Muscle of leg (tissue), 11 donors: ENCODE results near the gene SPRED1. TPM values are rescaled to one million over a fixed set of nuclear protein-coding genes. Genes with fewer than 3 reads are reported as not detected.

Experiments used
- DNase-seq: peaks from one replicate; pipeline ENCODE4 v3.0.0; 2013
- H3K27ac ChIP-seq: one replicate; pipeline ENCODE4 v1.5.1; 2013; ENCODE audit warnings: mild to moderate bottlenecking, low read length, control low read depth
- H3K27me3 ChIP-seq: one replicate; pipeline ENCODE4 v1.6.1; 2013; ENCODE audit warnings: low read length; ENCODE audit not compliant: control insufficient read depth, insufficient read depth
- H3K36me3 ChIP-seq: one replicate; pipeline ENCODE4 v1.6.1; 2013; ENCODE audit warnings: low read length; ENCODE audit not compliant: control insufficient read depth, insufficient read depth
- H3K4me1 ChIP-seq: one replicate; pipeline ENCODE4 v1.6.1; 2013; ENCODE audit warnings: low read length; ENCODE audit not compliant: control insufficient read depth, insufficient read depth
- H3K4me3 ChIP-seq: one replicate; pipeline ENCODE4 v1.5.1; 2013; ENCODE audit warnings: low read length, control low read depth
- H3K9me3 ChIP-seq: replicated peaks from 2 replicates; pipeline ENCODE4 v1.6.1; 2013; ENCODE audit warnings: low read depth, low read length; ENCODE audit not compliant: control insufficient read depth
- WGBS: methylation state at CpG from one replicate; pipeline ENCODE4 v1.1.5; 2013; ENCODE audit warnings: missing lambda C conversion rate; ENCODE audit not compliant: insufficient coverage; 5-methylcytosine and 5-hydroxymethylcytosine counted together
- polyA plus RNA-seq, 8 donors: library from polyadenylated mRNA; unstranded; fragments of 120-200 nt; gene quantifications; one replicate each; pipeline versions ENCODE4 v1.2.1 to v1.2.3, GENCODE V29; 2013; ENCODE audit warnings: inconsistent platforms in 1 of 8, low replicate concordance in 1 of 8; ENCODE audit not compliant: insufficient read length in 8 of 8, insufficient read depth in 1 of 8
- total RNA-seq: library from RNA; stranded (reverse); fragments of 120-200 nt; gene quantifications from one replicate; pipeline ENCODE4 v1.2.4, GENCODE V29; 2013

Gene SPRED1
- total and polyA plus RNA-seq, 9 donors, result 21.4 to 50.5 (median 31.4) TPM

DNA sequence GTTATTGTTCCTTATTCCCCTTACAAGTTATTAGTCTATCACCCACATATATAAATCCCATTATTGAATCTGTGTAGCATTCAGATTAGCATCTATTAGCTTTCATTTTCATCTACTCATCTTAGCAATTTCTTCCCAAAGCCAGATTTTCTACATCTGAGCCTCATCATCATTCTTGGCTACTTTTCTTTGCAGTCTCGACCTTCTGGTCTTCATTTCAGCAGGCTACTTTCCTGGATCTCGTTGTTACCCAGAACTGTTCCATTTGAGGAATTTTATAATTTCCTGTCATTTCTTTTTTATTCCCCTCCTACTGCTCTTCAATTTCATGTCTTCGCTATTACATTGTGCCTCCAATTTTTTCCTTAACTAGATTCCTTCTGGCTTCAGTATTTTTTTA is 51.8 kb downstream of the SPRED1 start:
- Histone ChIP-seq H3K4me1 (no peaks in the 10 kb centered on the region), H3K27me3 (no peaks in the 10 kb centered on the region), H3K27ac (peak overlapping the region; percentile 57), H3K9me3 (no peaks in the 10 kb centered on the region), H3K36me3 (peaks cover 4% of the 10 kb centered on the region), H3K4me3 (no peak overlapping the region)
- 26% methylated on average over 2 of the region's 3 CpGs for WGBS
- peak; percentile 84 for DNase-seq

DNA sequence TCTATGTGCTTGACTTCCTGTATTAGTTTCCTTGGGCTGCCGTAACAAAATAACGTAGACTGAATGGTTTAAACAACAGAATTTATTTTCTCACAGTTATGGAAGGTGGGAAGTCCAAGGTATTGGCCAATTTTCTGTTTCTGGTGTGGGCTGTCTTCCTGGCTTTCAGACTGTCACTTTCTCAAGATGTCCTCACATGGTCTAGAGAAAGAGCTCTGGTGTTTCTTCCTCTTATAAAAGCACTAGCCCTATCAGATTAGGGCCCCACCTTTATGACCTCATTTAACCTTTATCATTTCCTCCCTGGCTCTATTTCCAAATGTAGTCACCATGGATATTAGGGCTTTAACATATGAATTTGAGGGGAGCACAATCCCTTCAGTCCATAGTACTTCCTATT is 54.6 kb downstream of the SPRED1 start:
- no peak overlapping the region for H3K27ac ChIP-seq

DNA sequence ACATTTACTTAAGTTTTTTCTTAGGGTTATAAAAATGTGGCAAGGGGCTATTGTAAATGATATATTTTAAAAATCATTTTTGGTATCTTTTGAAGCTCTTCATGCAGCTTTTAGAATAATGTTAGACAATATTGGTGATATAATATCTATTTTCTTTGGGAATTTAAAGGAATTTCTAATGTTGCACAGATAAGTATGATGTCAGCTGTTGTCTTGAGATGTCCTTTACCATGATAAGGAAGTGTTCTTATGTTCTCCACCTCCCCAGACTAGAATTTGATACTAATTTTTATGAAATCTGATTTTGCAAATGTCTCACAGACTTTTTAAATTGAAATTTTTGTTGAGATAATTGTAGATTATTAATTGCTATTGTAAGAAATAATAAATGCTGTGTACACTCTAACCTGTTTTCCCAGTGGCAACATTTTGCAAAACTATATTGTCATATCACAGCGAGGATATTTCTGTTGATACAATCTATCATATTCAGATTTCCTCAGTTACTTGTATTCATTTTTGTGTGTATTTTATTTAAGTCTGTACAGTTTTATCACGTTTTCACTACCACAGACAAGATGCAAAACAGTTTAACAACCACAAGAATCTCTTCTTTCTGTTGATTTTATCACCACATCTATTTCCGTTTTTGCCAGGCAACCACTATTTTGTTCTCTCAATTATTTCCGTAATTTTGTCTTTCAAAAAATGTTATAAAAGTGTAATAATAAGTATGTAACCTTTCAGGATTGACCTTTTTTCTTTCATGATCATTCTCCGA is 55.4 kb downstream of the SPRED1 start:
- Histone ChIP-seq H3K27me3 (no peaks in the 10 kb centered on the region), H3K9me3 (no peaks in the 10 kb centered on the region), H3K27ac (no peak overlapping the region), H3K4me1 (no peaks in the 10 kb centered on the region), H3K4me3 (no peak overlapping the region), H3K36me3 (no peaks in the 10 kb centered on the region)
- no CpG with 5 or more reads among the region's 5 CpGs for WGBS
- no peak for DNase-seq

More for the DNA sequence above, 54.6 kb downstream of the SPRED1 start:
- WGBS, result no CpG with 5 or more reads among the region's 2 CpGs
- DNase-seq, result no peak
- Histone ChIP-seq H3K4me1 (no peaks in the 10 kb centered on the region), H3K4me3 (no peak overlapping the region), H3K36me3 (peaks cover 2% of the 10 kb centered on the region), H3K9me3 (no peaks in the 10 kb centered on the region), H3K27me3 (no peaks in the 10 kb centered on the region)

DNA sequence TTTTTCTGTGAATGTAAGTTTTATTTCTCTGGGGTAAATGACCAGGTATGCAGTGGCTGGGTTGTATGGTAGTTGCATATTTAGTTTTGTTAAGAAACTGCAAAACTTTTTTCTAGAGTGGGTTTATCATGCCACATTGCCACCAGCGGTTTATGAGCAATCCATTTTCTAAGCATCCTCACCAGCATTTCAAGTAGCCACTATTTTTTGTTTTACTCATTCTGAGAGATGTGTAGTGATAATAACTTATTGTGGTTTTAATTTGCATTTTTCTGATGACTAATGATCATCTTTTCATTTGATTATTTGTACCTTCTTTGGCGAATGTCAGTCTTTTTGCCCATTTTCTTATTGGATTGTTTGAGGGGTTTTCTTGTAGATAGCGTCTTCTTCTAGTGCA is 56.2 kb downstream of the SPRED1 start:
- no peak overlapping the region for H3K4me3 ChIP-seq
- H3K9me3 ChIP-seq, result no peaks in the 10 kb centered on the region
- no peak for DNase-seq
- WGBS, result no CpG with 5 or more reads among the region's 3 CpGs
- no peaks in the 10 kb centered on the region for H3K27me3 ChIP-seq
- no peaks in the 10 kb centered on the region for H3K36me3 ChIP-seq
- no peaks in the 10 kb centered on the region for H3K4me1 ChIP-seq
- no peak overlapping the region for H3K27ac ChIP-seq

DNA sequence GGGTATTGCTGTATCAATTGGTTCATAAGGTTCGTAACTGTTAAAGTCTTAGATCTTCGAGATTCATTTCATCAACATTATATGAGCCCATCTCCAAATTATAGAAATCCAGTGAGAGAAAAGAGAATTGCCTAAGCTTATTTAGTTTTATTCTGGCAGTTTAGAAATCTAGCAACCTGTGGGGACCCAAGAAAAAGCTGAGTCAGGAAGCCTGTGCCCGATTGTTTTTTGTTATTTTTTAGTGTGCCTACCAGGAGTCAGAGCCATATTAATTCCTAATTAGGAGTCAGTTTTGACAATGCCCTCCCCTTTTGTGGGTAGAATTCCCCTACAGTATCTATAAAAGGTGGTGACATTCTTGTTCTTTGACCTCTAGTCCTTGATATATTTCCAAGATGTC is 59.6 kb downstream of the SPRED1 start:
- no CpG with 5 or more reads among the region's 3 CpGs for WGBS
- DNase-seq, result no peak
- H3K4me1 ChIP-seq, result no peaks in the 10 kb centered on the region

DNA sequence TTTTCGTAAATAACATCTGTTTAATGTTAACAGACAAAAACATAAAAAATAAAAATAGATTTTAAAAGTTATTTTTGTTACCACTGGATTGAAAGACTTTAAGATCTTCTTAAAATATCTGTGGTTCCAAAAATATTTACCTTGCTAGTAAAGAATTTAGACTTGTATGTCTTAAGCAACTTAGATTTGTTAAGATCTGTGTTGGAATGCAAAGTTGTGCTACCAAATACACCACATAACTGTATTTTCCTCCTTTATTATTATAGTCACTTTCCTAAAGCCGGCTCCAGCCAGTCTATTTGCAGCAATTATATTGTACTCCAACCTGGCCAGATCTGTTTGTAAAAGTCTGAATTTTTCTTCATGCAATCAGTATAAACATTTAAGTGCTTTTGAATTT is 63.7 kb downstream of the SPRED1 start:
- H3K4me1 ChIP-seq, result no peaks in the 10 kb centered on the region
- no CpG with 5 or more reads among the region's 2 CpGs for WGBS
- peak; percentile 26 for DNase-seq

More for the DNA sequence above, 59.6 kb downstream of the SPRED1 start:
- H3K27me3 ChIP-seq, result no peaks in the 10 kb centered on the region
- H3K4me3 ChIP-seq, result no peak overlapping the region
- H3K36me3 ChIP-seq, result no peaks in the 10 kb centered on the region
- H3K27ac ChIP-seq, result no peak overlapping the region
- no peaks in the 10 kb centered on the region for H3K9me3 ChIP-seq

DNA sequence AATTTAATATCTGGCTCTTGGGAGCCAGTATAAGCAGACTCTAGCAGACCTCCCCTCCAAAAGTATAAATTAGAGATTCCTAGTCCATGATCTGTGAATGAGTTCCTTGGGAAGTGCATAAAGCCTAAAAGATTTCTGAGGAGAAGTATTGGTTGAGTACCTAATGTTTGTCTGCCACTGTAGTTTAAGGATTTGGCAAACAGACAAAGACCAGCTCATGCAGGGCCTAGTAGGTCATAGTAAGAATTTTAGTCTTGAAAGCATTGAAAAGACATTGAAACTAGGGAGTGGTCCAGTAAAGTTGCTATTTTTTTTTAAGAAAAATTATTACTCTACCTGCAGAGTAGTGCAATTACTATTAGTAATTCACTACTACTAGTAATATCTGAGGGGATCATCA is 67.5 kb downstream of the SPRED1 start:
- no peak overlapping the region for H3K4me3 ChIP-seq

More for the DNA sequence above, 63.7 kb downstream of the SPRED1 start:
- H3K27me3 ChIP-seq, result no peaks in the 10 kb centered on the region
- H3K36me3 ChIP-seq, result no peaks in the 10 kb centered on the region
- no peak overlapping the region for H3K27ac ChIP-seq
- H3K4me3 ChIP-seq, result no peak overlapping the region
- no peaks in the 10 kb centered on the region for H3K9me3 ChIP-seq

DNA sequence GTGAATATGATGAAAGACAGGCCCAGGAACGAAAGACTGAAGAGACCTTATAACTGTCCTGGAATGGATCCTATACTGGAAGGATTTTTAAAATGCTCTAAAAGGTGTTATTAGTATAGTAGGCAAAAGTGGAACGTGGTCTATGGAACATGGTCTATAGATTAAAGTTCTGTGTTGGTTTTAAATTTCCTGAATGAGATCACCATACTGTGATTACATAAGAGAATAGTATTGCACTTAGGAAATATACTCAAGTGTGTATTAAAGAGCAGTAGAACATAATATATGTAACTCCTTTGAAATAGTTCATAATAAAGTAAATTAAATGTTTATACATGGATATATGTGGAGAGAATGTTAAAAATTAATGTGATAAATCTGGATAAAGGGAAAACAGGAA is 68.2 kb downstream of the SPRED1 start:
- no peak for DNase-seq
- H3K4me1 ChIP-seq, result no peaks in the 10 kb centered on the region
- no peaks in the 10 kb centered on the region for H3K9me3 ChIP-seq
- no peaks in the 10 kb centered on the region for H3K27me3 ChIP-seq
- no peak overlapping the region for H3K27ac ChIP-seq
- H3K4me3 ChIP-seq, result no peak overlapping the region
- no CpG with 5 or more reads among the region's 2 CpGs for WGBS
- peaks cover 4% of the 10 kb centered on the region for H3K36me3 ChIP-seq

More for the DNA sequence above, 67.5 kb downstream of the SPRED1 start:
- H3K4me1 ChIP-seq, result no peaks in the 10 kb centered on the region
- no peaks in the 10 kb centered on the region for H3K9me3 ChIP-seq
- H3K27me3 ChIP-seq, result no peaks in the 10 kb centered on the region
- H3K27ac ChIP-seq, result no peak overlapping the region
- H3K36me3 ChIP-seq, result no peaks in the 10 kb centered on the region
- no peak for DNase-seq

DNA sequence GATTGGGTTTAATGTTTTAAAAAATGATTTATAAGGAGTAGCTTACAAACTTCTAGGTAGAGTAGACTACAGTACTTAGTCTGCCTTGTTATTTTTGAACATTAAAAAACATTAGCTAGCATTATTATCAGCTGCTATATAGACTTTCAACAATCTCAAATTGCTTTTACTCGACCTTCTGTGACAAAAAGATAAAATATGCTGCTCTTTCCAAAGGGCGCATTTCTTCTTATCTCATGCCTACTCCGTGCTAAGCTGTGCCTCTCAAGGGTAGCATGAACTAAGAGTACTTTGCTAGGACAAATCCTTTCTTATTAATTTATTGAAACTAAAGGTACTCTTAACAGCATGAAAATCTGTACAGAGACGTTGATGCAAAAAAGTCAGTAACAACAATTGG is 71.3 kb downstream of the SPRED1 start:
- no peaks in the 10 kb centered on the region for H3K4me1 ChIP-seq
- H3K36me3 ChIP-seq, result peaks cover 11% of the 10 kb centered on the region
- WGBS, result 100% methylated on average over 1 of the region's 4 CpGs
- H3K4me3 ChIP-seq, result no peak overlapping the region
- DNase-seq, result no peak
- no peaks in the 10 kb centered on the region for H3K27me3 ChIP-seq
- no peak overlapping the region for H3K27ac ChIP-seq
- H3K9me3 ChIP-seq, result no peaks in the 10 kb centered on the region

DNA sequence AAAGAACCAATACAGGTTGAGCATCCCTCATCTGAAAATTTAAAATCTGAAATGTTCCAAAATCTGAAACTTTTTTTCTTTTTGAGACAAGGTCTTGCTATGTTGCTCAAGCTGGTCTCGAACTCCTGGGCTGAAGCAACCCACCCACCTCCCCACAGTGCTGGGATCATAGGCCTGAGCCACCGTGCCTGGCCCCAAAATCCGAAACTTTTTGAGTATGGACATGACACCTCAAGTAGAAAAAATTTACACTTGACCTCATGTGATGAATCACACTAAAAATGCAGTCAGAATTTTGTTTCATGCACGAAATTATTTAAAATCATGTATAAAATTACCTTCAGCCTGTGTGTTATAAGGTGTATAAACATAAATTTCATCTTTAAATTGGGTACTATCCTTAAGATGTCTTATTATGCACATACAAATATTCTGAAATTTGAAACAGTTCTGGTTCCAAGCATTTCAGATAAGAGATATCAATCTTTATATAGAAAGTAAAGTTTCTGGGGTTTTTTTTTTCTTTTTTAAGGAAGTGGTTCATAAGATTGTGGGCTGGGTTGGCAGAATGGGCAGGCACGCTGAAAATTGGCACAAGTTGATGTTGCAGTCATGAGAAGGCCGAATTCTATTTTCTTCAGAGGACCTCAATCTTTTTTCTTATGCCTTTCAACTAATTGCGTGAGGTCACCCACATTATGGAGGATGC is 72.5 kb downstream of the SPRED1 start:
- H3K4me3 ChIP-seq, result no peak overlapping the region
- H3K9me3 ChIP-seq, result no peaks in the 10 kb centered on the region
- no peak overlapping the region for H3K27ac ChIP-seq
- 100% methylated on average over 1 of the region's 7 CpGs for WGBS
- no peaks in the 10 kb centered on the region for H3K4me1 ChIP-seq
- H3K36me3 ChIP-seq, result peaks cover 11% of the 10 kb centered on the region
- DNase-seq, result no peak
- H3K27me3 ChIP-seq, result no peaks in the 10 kb centered on the region
